ENCODE data around the gene NME3. TPM values are rescaled to one million over a fixed set of nuclear protein-coding genes. Genes with fewer than 3 reads are reported as not detected.

NME3 gene
- total and polyA plus RNA-seq, 2 of the 13 experiments (the other 11 are each of a cell fraction or from before 2014, with no cell fraction given), result 10.4 to 15.9 TPM

- TF ChIP-seq ZEB1 (IDR thresholded peaks at IDR 0.05; ENCODE audit: insufficient replicate concordance, low read depth), result no peak
- no peak for TF ChIP-seq ZNF276 (CRISPR knock-in tag; IDR thresholded peaks at IDR 0.05; ENCODE audit: low read depth)
- TF ChIP-seq ETV6 (CRISPR knock-in tag; conservative IDR thresholded peaks at IDR 0.05), result no peak
- no peak for TF ChIP-seq ZNF503 (CRISPR knock-in tag; IDR thresholded peaks at IDR 0.05)
- TF ChIP-seq UBTF (CRISPR knock-in tag; IDR thresholded peaks at IDR 0.05), result no peak
- no peak for TF ChIP-seq TFDP1 (CRISPR knock-in tag; IDR thresholded peaks at IDR 0.05; ENCODE audit: borderline replicate concordance)
- TF ChIP-seq ZNF180 (CRISPR knock-in tag; IDR thresholded peaks at IDR 0.05; ENCODE audit: borderline replicate concordance, low read depth), result no peak
- TF ChIP-seq IRF2 (CRISPR knock-in tag; IDR thresholded peaks at IDR 0.05), result no peak
Observed at GRCh38 chr16:1764971-1765370, 6.4 kb downstream of the NME3 start (continued).

Data from HepG2 (cell line).